Measurements from ENCODE around the gene STAT5B.
"Not testable (repeated sequence)": the region's sequence is repeated elsewhere in the genome, so short reads cannot be mapped to it uniquely, and the experiment has no call there.

Gene STAT5B

DNA sequence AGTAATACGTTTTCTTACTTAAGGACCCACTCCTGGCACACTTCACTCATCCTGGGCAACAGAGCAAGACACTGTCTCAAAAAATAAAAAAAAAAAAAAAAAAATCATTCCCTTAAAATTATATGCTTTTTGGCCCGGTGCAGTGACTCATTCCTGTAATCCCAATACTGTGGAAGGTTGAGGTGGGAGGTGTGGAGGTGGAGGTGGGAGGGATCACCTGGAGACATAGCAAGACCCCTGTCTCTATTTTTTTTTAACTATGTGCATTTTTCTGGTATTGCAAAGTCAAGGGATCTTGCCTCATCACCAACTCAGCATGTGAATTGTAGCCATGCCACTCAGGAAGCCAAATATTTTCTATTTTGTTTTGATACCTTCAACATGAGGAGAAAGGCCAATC, 9.7 kb downstream of the STAT5B start:
- no peak for DNase-seq

DNA sequence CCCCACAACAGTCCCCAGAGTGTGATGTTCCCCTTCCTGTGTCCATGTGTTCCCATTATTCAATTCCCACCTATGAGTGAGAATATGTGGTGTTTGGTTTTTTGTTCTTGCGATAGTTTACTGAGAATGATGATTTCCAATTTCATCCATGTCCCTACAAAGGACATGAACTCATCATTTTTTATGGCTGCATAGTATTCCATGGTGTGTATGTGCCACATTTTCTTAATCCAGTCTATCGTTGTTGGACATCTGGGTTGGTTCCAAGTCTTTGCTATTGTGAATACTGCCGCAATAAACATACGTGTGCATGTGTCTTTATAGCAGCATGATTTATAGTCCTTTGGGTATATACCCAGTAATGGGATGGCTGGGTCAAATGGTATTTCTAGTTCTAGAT, 11.8 kb downstream of the STAT5B start:
- not testable (repeated sequence) for DNase-seq

DNA sequence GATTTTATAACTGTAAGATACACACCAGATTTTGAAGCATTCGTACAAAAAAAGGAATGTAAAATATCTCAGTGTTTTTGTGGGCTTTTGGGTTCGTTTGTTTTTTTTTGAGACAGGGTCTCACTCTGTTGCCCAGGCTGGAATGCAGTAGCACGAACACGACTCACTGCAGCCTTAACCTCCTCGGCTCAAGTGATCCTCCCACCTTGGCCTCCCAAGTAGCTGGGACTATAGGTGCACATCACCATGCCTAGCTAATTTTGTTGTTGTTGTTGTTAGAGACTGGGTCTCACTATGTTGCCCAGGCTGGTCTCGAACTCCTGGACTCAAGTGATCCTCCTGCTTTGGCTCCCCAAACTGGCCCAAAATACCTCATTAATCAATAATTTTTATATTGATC, 15.9 kb downstream of the STAT5B start:
- no peak for DNase-seq

DNA sequence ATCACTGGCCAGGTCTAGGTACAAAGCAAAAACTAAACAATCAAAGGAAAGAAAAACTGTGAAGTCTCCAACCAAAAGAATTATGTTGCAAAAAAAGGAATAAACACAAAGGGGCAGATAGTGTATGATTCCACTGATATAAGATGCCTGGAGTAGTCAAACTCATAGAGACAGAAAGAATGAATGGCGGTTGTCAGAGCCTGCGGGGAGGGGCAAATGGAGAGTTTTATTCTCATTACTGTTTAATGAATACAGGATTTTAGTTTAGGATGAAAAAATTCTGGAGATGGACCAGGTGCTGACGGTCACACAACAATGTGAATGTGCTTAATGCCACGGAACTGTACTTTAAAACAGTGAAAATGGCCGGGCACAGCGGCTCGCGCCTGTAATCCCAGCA, 20.7 kb downstream of the STAT5B start:
- no peak for DNase-seq

DNA sequence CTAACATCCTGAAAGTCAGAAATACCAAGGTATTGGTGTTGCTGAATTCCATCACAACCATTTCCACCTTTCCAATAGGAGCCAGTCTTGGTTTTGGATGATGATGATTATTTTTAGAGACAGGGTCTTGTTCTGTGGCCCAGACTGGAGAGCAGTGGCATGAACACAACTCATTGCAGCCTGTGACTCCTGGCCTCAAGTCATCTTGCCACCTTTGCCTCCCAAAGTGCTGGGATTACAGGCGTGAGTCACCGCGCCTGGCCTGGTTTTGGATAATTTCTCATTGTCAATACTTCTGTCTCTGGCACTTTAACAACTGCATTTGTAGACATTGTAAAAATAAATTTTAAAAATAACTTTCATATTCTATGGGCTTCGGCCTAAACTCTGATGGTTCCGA, 22.6 kb downstream of the STAT5B start:
- no peak for DNase-seq

DNA sequence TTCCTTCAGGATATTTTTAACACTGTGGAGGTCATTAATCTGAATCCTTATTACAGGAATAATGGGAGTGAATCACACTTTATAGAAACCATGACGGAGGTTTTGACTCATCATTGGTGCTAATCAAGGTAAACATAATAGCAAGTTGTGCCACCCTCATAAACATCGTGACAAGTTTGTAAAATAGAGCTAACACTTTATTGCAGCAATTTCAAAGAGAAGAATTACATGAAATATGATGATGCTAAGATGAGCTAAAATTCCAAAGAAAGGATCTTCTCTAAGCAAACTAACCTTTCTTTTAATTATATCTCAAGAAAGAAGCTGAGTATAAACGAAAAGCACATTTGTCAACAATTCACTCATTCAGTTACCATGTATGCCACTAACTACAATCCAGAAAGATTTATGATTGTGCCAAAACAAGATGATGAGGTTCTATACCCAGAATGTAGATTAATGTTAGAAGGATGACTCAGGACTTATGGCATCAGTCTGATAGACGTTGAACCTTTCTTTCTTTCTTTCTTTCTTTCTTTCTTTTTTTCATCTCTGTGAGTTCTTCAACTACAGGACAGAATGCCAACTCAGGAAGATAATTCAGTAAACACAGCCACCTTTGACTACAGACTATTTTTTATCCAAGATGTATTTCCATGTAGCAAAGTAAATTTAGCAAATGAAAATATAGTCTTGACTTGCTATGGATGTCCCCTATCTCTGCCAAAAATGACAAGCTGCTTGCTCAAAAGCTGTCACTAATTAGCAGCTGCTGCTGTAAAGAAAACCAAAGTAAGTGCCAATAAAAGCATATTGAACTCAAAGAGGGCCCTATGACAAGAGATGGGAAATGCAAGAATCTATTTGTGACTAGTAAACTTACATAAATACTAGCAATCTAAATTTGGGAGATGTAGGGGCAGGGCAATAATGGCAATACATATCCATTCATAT, 23.3 kb downstream of the STAT5B start:
- no peak for DNase-seq

DNA sequence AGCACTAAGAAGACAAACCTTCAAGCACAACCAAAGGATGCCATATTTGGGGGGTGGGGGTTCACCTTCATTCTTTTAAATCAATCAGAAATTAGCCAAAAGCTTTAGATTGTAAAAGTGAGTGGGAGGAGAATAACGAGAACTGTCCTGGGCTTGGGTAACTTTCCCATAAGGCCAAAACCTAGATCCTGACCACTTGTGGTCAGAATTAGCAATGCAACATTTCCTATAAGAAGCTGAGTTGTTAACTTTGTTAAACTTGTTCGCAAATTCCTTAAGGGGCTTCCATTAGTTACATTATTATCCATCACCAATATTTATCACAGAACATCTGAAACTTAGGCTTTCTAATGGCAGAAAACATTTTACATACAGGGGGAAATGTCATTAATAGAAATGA, 25.1 kb downstream of the STAT5B start:
- peak; percentile 34 for DNase-seq

DNA sequence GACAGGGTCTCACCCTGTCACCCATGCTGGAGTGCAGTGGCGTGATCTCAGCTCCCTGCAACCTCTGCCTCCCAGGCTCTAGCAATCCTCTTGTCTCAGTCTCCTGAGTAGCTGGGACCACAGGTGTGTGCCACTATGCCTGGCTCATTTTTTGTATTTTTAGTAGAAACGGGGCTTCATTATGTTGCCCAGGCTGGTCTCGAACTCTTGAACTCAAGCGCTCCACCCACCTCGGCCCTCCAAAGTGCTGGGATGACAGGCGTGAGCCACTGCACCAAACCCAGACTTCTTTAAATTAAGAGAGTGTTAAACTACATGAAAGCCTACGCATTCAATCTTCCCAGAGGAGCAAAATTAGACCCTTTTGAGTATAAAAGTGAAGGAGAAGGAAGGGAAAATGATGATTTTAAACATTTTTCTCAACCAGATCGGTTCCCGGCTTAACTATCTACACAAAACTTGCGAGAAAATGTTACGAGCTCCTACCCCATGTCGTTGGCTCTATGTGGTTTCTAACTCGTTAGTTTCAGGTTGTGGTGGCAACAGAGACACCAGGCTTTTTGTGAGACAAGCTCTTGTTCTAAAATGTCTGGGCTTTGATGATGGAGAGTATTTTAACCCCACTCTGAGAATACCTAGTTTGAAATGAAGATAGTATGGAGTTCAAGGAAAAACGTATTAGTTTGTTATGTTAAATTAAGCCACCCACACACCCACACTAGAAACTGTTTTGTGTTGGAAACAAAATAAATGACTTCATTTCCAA, 26.3 kb downstream of the STAT5B start:
- DNase-seq: peak; percentile 85

DNA sequence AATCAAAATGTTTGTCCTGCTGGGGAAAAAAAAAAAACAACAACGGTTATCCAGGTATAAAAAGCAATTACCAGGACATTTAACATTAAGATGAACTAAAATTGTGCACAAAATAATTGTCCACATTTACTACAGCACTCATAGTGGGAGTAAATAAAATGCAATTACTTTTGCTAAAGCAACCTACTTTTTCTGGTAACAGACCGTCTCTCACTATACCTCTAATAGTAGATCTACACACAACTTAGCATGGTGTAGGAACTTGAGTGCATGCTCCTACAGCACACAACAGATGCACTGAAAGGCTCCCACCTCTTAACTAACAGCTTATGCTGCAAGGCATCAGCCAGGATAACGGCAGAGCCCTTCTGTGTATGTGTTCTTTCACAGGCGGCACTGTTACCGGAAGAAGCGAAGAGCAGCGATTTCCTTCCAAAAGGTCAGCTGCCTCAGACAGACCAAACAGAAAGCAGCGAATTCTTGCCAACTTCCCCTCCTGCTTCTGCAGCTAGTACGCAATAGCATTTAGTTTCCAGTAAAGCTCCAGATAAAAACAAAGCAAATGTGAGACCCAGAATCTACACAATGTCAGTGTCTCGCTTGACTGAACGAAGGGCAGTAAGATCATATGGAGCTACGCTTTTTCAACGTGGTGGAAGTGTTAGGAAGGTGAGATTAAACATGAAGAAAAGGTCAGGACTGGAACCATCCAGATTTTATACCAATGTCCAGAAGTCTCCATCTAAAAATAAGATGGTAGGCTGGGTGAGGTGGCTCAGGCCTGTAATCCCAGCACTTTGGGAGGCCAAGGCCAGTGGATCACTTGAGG, 27.6 kb downstream of the STAT5B start:
- DNase-seq: peak; percentile 94

DNA sequence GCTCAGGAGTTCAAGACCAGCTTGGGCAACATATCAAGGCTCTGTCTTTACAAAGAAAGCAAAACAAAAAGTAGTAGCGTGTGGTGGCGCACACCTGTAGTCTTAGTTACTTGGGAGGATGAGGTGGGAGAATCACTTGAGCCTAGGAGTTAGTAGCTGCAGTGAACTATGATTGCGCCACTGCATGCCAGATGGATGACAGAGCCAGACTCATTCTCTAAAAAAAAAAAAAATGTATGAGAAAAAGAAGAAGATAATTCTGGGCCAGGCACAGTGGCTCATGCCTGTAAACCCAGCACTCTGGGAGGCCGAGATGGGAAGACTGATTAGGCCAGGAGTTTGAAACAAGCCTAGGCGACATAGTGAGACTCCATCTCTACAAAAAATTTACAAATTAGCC, 28.5 kb downstream of the STAT5B start:
- peak; percentile 37 for DNase-seq

DNA sequence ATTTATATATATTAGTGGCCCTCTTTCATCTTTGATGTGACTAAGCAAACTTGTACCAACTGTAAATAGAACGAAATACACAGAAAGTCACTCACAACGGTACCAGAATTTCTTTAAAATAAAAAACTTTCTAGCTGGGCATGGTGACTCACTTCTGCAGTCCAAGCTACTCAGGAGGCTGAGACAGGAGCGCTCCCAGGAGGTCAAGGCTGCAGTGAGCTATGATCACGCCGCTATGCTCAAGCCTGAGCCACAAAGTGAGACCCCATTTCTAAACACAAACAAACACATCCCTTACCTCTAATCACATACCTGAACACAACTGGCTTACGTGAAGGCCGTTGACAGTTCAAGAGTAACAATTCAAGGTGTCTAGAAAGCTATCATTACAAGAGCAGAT, 29.7 kb downstream of the STAT5B start:
- peak; percentile 23 for DNase-seq

DNA sequence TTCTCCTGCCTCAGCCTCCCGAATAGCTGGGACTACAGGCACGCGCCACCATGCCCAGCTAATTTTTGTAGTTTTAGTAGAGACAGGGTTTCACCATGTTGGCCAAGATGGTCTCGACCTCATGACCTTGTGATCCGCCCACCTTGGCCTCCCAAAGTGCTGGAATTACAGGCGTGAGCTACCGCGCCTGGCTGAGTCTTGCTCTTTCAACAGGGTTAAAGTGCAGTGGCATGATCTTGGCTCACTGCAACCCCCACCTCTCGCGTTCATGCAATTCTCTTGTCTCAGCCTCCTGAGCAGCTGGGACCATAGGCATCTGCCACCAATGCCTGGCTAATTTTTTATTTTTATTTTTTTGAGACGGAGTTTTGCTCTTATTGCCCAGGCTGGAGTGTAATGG, 31.0 kb downstream of the STAT5B start:
- not testable (repeated sequence) for DNase-seq

DNA sequence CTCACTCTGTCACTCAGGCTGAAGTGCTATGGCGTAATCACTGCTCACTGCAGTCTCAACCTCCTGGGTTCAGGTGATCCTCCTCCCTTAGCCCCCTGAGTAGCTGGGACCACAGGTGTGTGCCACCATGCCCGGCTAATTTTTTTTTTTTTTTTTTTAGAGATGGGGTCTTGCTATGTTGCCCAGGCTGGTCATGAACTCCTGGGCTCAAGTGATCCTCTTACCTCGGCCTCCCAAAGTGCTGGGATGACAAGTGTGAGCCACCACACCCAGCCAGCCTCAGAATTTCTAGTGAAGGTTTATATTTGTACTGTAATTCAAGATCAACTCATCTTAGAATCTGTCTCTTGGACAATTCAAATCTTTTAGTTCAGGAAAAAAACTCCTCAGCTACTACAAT, 32.1 kb downstream of the STAT5B start:
- not testable (repeated sequence) for DNase-seq

DNA sequence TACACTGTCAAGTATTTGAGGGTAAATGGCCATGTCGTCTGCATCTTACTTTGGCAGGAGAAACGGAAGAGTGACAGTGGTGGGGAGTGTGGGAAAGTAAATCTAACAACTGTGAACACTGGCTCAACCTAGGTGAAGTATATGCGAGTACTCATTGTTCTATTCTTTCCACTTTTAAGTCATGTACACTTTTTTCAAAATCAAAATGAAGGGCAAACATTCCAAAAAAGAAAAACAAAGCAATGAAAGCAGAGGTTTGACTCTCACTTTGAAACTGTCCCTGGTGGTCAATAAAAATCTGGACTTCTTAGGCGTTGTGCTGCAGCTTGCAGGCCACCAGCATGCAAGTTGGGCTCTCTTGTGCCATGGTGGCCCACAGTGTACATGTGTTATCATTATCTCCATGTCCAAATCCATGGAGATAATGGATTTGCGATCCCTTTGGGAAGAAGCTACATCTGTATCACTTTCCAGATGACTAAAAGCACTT, 32.7 kb downstream of the STAT5B start:
- DNase-seq: no peak

DNA sequence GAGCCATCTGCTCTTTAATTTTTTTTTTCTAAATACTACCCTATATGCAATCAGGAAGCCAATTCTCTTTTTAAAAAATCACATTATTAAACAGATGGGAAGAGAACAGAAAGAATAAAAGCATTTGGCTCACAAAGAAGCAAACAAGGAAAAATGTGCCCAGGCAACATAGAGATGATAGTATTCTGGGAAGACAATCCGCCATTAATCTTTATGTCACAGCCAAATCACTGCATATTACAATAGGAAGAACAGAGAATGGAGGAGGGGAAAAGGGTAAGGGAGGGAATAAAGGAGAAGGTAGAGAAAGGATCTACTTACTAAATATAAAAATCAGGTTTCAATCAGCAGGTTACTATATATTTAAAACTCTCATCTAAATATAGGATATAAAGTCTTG, 34.3 kb downstream of the STAT5B start:
- DNase-seq: no peak

DNA sequence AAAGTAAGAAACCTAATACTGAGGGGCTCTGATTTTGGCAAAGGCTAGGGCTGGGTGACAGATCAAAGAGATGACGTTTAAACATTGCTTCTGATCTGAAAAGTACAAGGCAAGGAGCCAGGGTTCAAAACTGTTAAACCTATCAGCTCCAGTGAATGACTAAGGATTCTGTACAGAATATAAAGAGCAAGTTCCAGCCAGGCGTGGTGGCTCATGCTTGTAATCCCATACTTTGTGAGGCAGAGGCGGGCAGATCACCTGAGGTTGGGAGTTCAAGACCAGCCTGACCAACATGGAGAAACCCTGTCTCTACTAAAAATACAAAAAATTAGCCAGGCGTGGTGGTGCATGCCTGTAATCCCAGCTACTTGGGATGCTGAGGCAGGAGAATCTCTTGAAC, 35.3 kb downstream of the STAT5B start:
- not testable (repeated sequence) for DNase-seq

DNA sequence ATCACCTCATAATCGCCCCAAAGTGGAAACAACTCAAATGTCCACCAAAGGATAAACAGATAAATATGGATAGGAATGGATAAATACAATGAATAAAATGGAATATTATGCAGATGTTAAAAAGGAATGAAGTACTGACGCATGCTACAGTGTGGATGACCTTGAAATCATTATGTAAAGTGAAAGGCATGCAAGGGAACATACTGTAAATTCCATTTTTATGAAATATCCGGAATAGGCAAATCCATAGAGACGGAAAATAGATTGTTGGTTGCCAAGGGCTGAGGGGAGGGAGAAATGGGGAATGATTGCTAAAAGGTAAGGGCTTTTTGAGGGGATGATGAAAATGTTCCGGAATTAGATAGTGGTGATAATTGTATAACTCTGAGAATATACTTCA, 36.0 kb downstream of the STAT5B start:
- DNase-seq: no peak

DNA sequence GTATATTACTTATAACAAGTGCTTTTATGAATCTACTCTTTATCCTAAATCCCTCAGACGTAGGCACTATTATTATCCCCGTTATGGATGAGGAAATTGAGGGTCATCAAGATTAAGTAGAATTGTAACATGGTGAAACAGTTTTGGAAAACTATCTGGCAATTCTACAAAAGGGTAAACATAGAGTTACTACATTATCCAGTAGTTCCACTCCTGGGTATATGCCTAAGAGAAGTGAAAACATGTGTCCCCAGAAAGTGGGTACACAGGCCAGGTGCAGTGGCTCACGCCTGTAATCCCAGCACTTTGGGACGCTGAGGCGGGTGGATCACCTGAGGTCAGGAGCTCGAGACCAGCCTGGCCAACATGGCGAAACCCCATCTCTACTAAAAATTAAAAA, 36.6 kb downstream of the STAT5B start:
- DNase-seq: not testable (repeated sequence)

DNA sequence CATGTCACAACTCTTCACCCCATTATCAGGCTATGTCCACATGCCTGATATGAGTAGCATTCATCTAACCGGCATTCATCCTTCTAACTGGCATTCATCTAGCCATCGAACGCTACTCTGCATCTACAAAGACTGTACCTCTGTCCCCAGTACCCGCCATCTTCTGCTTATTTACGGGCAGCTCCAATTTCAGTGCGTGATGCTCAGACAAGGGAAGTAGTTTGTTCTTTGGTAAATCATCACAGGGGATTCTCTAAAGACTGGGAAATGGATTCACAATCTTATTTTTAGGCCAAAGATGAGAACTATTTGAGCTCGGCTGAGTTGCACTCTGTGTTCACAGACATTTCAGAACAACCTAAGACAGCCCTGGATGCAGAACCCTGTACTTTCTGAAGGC, 39.4 kb downstream of the STAT5B start:
- no peak for DNase-seq

DNA sequence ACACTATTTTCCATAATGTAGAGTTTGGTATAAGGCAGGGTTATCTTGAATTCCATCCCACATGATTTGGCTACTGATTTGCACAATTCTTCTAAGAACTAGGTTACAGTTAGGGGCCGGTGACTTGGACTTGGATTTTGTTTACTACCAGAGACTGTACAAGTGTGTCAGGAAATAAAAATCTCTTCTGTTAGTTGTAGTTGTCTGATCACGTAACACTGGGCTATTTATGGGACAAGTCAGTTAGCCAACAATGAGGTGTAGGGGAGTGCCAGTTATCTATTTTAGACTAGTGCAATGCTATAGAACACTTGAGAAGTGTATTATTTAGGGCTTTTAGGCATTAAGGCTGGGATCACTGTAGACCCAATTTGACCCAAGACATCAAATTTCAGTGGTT, 42.2 kb downstream of the STAT5B start:
- DNase-seq: no peak

DNA sequence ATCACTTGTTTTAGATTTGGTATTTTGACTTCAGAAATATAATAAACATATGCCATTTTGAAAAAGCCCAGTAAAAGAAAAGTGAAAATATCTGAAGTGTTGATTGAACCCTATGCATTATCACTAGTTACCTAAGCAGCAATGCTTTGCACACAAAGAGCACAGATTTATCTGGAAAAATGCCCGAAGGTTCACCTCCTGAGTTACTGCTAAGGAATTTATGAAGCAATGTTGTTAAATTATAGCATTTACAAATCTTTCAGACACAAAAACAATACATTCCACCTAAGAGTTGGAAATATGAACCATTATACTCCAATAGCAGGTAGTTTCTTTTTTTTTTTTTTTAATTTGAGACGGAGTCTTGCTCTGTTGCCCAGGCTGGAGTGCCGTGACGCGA, 43.0 kb downstream of the STAT5B start:
- no peak for DNase-seq

DNA sequence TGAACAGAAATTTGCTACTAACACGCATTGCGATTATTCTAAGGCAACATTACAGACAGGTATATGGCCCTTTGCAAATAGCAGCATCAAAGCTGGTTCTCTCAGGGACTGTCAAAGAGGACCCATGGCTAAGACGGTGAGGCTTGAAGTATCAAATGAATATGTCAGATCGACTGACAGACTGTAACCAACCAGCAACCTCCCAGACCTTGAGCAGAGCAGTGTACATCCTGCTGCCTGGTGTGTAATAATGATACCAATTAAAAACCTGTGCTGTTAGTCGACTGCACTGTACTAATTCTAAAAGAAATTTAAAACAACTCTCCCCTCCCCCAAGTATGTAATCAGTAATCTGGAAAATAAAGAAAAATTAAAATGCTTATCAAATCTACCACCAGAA, 46.0 kb downstream of the STAT5B start:
- DNase-seq: no peak

Measured in CD4-positive, alpha-beta T cell treated with Interleukin-21 for 1 hour (primary cell).